Activated CD8-positive, alpha-beta memory T cell treated with anti-CD3 and anti-CD28 coated beads for 48 hours (primary cell): ENCODE measurements around the gene STARD8.
"Not testable (repeated sequence)": the region's sequence is repeated elsewhere in the genome, so short reads cannot be mapped to it uniquely, and the experiment has no call there.

Experiments used
- DNase-seq, 3 experiments: peaks; one replicate each; pipeline ENCODE4 v3.0.0-alpha.2; 2020; ENCODE audit warnings: low read depth in 2 of 3, low spot score in 2 of 3

STARD8 gene

GRCh38 chrX:68659385-68659784 is 11.9 kb downstream of the STARD8 start:
- DNase-seq = no peak

GRCh38 chrX:68659786-68660185 is 12.3 kb downstream of the STARD8 start:
- DNase-seq = no peak

GRCh38 chrX:68660746-68661145 is 13.3 kb downstream of the STARD8 start:
- DNase-seq = no peak

GRCh38 chrX:68665502-68665901 is 18.0 kb downstream of the STARD8 start:
- no peak for DNase-seq

GRCh38 chrX:68666580-68666979 is 19.1 kb downstream of the STARD8 start:
- no peak for DNase-seq

- DNase-seq = no peak
Measured at GRCh38 chrX:68669094-68669860, 21.8 kb downstream of the STARD8 start.

- no peak for DNase-seq
Measured at GRCh38 chrX:68669871-68670270, 22.4 kb downstream of the STARD8 start.

GRCh38 chrX:68671221-68671620 is 23.8 kb downstream of the STARD8 start:
- no peak for DNase-seq

- no peak for DNase-seq
Measured at GRCh38 chrX:68672581-68673318, 25.3 kb downstream of the STARD8 start.

GRCh38 chrX:68675571-68675970 is 28.1 kb downstream of the STARD8 start:
- no peak for DNase-seq

GRCh38 chrX:68676335-68676734 is 28.9 kb downstream of the STARD8 start:
- no peak for DNase-seq

GRCh38 chrX:68677998-68678397 is 30.5 kb downstream of the STARD8 start:
- DNase-seq = no peak

GRCh38 chrX:68681443-68681941 is 34.0 kb downstream of the STARD8 start:
- no peak for DNase-seq

GRCh38 chrX:68682790-68683189 is 35.3 kb downstream of the STARD8 start:
- no peak for DNase-seq

- DNase-seq = no peak
Measured at GRCh38 chrX:68683580-68683979, 36.1 kb downstream of the STARD8 start.

- no peak for DNase-seq
Measured at GRCh38 chrX:68684291-68684918, 36.9 kb downstream of the STARD8 start.

- DNase-seq = no peak
Measured at GRCh38 chrX:68684919-68685304, 37.4 kb downstream of the STARD8 start.

- DNase-seq = no peak
Measured at GRCh38 chrX:68685685-68686084, 38.2 kb downstream of the STARD8 start.

- no peak for DNase-seq
Measured at GRCh38 chrX:68686097-68686977, 38.9 kb downstream of the STARD8 start.

- DNase-seq = not testable (repeated sequence)
Measured at GRCh38 chrX:68688931-68689330, 41.5 kb downstream of the STARD8 start.

GRCh38 chrX:68690936-68691501 is 43.6 kb downstream of the STARD8 start:
- no peak for DNase-seq
